NB4 (cell line): Measurements from ENCODE around the gene GATA5.

ENCODE experiments used
- DNase-seq: peaks from one replicate; pipeline ENCODE4 v3.0.0; 2010; ENCODE audit warnings: low read depth
- H3K4me3 ChIP-seq: one replicate; pipeline ENCODE4 v1.5.1; 2011; ENCODE audit warnings: mild to moderate bottlenecking, low read depth, low read length, moderate library complexity
- MYC ChIP-seq: IDR thresholded peaks from 2 replicates; pipeline ENCODE4 v1.6.1; 2011; ENCODE audit warnings: low read depth, low read length
- POLR2A ChIP-seq: IDR thresholded peaks from 2 replicates; pipeline ENCODE4 v1.6.1; 2011; ENCODE audit warnings: mild to moderate bottlenecking; ENCODE audit not compliant: insufficient read length; ENCODE audit errors: extremely low read depth
- TF ChIP-seq, protein P1 (sequence below): IDR thresholded peaks from 2 replicates; pipeline ENCODE4 v1.6.1; 2011; ENCODE audit warnings: low read depth, low read length
- TF ChIP-seq, protein P2 (sequence below): IDR thresholded peaks from one replicate; pipeline ENCODE4 v1.5.1; 2012; ENCODE audit warnings: low read depth, low read length

The GATA5 gene

DNA sequence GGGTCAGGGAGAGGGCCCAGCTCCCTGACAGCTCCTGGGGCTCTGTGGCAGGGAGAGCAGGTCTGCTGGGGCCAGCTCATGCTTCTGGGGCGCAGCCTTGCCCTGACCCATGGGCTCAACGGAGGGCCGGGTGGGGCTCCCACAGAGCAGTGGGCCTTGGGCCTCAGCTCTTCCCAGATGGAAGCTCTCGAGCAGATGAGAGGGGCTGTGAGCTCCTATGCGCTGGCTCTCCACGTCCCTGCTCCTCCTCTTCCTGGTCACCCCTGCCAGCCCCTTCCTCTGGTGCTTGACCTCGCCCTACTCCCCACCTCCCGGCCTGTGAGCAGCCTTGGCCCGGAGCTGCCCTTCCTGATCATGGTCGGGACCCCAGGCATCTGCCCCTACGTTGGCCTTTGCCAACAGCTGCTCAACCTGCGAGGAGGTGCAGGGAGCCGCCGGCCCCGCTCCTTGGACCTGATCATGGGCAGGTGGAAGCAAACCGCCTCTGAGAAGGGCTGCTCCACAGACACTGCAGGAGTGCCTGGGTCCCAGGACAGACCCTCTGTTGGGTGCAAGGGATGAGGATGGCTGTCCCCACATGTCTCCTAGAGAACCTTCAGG is 26.8 kb upstream of the GATA5 start:
- no peak for DNase-seq
- H3K4me3 ChIP-seq: no peak overlapping the region

DNA sequence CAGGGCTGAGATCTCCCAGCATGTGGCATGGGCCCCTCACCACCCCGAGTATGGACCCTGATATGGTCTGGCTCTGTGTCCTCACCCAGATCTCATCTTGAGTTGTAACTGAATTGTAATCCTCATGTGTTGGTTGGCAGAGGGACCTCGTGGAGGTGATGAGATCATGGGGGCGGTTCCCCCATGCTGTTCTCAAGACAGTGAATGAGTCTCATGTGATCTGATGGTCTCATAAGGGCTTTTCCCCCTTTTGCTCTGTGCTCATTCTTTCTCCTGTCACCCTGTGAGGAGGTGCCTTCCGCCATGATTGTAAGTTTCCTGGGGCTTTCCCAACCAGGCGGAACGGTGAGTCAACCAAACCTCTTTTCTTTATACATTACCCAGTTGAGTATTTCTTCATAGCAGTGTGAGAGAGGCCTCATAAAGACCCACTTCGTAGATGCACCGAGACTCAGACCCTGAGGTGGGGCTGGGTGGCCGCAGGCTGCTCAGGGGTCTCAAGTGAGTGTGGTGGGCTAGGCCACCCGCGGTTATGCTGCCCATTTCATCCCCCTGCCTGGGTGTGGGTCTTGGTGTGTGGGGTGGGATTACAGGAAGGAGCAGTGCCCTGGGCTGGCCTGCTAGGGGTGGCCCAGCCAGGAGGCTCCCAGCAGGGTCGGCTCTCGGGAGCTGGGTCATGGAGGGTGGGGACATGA is 26.2 kb upstream of the GATA5 start:
- no peak overlapping the region for H3K4me3 ChIP-seq
- TF ChIP-seq POLR2A (no peak), MYC (peak; percentile 40; the same call in 1 of the 2 replicates)
- TF ChIP-seq, protein P1, sequence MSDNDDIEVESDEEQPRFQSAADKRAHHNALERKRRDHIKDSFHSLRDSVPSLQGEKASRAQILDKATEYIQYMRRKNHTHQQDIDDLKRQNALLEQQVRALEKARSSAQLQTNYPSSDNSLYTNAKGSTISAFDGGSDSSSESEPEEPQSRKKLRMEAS: peak; percentile 76
- DNase-seq: peak; percentile 72

More for the DNA sequence above, 26.8 kb upstream of the GATA5 start:
- TF ChIP-seq, protein P1: no peak

DNA sequence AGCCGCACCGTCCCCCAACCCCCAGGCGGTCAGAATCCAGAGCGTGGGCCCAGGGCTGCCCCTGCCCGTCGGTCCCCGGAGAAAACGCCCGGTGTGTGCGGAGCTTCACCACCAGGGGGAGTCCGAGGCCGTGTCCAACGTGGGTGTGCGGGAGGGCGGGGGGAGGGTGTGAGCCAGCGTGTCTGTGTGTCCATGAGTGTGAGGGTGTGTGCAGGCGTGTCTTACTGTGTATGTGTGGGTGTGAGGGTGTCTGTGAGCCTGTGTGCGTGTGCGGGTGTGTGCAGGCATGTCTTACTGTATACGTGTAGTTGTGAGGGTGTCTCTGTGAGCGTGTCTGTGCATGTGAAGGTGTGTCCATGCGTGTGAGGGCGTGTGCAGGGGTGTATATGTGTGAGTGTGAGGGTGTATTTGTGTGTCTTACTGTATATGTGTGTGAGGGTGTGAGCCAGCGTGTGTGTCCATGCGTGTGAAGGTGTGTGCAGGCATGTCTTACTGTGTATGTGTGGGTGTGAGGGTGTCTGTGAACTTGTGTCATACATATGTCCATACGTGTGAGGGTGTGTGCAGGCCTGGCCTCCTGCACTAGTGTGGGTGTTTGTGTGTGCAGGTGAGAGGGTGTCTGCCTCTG is 24.6 kb upstream of the GATA5 start:
- DNase-seq: peak; percentile 79
- TF ChIP-seq, protein P1: peak; percentile 64; the same call in 1 of the 2 replicates
- TF ChIP-seq MYC (no peak; the same call in 1 of the 2 replicates), POLR2A (no peak)
- TF ChIP-seq, protein P2, sequence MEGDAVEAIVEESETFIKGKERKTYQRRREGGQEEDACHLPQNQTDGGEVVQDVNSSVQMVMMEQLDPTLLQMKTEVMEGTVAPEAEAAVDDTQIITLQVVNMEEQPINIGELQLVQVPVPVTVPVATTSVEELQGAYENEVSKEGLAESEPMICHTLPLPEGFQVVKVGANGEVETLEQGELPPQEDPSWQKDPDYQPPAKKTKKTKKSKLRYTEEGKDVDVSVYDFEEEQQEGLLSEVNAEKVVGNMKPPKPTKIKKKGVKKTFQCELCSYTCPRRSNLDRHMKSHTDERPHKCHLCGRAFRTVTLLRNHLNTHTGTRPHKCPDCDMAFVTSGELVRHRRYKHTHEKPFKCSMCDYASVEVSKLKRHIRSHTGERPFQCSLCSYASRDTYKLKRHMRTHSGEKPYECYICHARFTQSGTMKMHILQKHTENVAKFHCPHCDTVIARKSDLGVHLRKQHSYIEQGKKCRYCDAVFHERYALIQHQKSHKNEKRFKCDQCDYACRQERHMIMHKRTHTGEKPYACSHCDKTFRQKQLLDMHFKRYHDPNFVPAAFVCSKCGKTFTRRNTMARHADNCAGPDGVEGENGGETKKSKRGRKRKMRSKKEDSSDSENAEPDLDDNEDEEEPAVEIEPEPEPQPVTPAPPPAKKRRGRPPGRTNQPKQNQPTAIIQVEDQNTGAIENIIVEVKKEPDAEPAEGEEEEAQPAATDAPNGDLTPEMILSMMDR: peak; percentile 72
- H3K4me3 ChIP-seq: no peak overlapping the region

DNA sequence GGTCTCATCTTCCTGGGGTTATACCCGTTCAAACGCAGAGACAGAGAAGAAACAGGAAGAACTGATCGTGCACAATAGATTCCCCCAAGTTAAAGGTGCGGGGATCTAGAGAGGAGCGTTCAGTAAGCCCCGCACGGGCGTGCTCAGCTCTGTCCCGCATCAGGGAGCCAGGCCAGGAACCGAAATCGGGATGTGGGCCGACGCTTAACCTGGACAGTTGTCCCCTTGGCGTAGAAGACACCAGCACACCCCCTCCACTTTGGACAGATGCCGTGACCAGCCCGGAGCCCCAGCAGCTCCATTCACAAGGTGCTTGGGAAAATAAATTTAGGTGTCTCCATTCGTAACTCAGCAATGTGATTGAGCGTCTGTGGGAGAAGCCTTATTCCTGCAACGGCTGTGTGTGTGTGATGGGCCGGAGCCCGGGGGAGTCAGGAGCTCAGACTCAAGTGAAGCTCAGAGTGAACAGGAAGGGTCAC is 24.0 kb upstream of the GATA5 start:
- no peak for DNase-seq
- TF ChIP-seq, protein P1: no peak
- TF ChIP-seq POLR2A: no peak
- TF ChIP-seq, protein P2: no peak
- no peak for TF ChIP-seq MYC
- no peak overlapping the region for H3K4me3 ChIP-seq

DNA sequence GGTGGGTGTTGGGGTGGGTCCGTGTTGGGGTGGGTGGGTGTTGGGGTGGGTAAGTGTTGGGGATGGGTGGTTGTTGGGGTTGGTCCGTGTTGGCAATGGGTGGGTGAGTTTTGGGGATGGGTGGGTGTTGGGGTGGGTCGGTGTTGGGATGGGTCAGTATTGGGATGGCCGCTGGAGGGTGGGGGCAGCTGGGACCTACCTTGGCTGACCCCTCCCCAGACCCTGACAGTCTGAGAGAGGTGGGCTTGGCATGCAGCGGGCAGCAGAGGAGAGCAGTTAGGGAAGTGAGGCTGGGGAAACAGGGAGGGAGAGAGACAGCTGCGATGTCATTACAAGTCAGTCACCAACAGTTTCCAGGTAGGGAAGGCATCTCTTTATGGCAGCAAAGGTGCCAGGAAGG is 23.1 kb upstream of the GATA5 start:
- H3K4me3 ChIP-seq: no peak overlapping the region
- TF ChIP-seq MYC (no peak), POLR2A (no peak)
- TF ChIP-seq, protein P1: no peak
- TF ChIP-seq, protein P2: no peak
- no peak for DNase-seq

DNA sequence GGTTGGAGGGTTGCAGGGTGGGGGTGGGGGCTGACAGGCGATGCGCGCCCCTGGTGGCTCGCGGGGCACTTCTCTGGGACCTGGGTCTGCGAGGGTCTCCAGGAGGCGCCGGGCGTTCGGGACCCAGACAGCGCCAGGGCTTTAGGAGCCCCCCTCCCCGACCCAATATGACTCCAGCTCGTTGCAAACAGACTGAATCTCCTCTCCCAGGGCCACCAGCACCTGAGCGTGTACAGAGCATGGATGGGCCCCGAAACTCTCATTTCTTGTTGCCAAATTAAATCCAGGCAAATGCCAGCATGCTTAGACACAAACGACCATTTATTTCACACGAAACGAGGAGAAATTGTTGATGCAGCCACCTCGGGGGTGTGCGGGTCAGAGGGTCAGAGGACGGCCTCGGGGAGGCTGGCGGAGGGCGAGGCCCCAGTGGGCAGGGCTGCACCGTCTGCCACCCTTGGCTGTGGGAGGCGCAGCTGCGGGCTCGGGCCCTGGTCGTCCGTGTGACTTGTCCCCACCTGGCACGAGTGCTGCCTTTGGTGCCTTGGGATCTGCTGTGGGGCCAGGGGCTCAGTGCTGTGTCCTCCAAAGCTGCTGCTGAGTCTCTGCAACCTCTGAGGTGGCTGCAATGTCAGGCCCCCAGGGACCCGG is 20.9 kb upstream of the GATA5 start:
- peak; percentile 49 for DNase-seq
- TF ChIP-seq MYC (no peak), POLR2A (no peak)
- TF ChIP-seq, protein P2: peak; percentile 46
- TF ChIP-seq, protein P1: no peak
- H3K4me3 ChIP-seq: no peak overlapping the region
